Measurements from ENCODE around the gene GPHN. TPM values are rescaled to one million over a fixed set of nuclear protein-coding genes. Genes with fewer than 3 reads are reported as not detected.

GPHN gene
- total RNA-seq, 1 experiment from 2014 or later = 18.1 TPM

- POLR2A ChIA-PET = no interaction called here
- peaks cover 7% of the 10 kb centered on the region for H3K4me1 Mint-ChIP-seq
- H3K4me3 Mint-ChIP-seq = no peak overlapping the region
- ATAC-seq = no peak
- H3K9me3 Mint-ChIP-seq = no peaks in the 10 kb centered on the region
- CTCF ChIA-PET = no interaction called here
- TF ChIP-seq ATF2 (CRISPR knock-in tag; IDR thresholded peaks at IDR 0.05; ENCODE audit: borderline replicate concordance, low read depth) (no peak), CTCF (IDR thresholded peaks at IDR 0.05) (no peak), SMAD4 (CRISPR knock-in tag; IDR thresholded peaks at IDR 0.05) (no peak), TP53 (CRISPR knock-in tag; IDR thresholded peaks at IDR 0.05) (no peak), STAT6 (CRISPR knock-in tag; conservative IDR thresholded peaks at IDR 0.05; ENCODE audit: low read depth) (no peak), FOXP4 (CRISPR knock-in tag; IDR thresholded peaks at IDR 0.05) (no peak), OVOL2 (CRISPR knock-in tag; IDR thresholded peaks at IDR 0.05; ENCODE audit: borderline replicate concordance) (no peak), FOXJ3 (CRISPR knock-in tag; IDR thresholded peaks at IDR 0.05; ENCODE audit: borderline replicate concordance) (no peak), CDX4 (CRISPR knock-in tag; IDR thresholded peaks at IDR 0.05; ENCODE audit: borderline replicate concordance) (no peak), ZNF138 (CRISPR knock-in tag; conservative IDR thresholded peaks at IDR 0.05) (no peak), USF1 (CRISPR knock-in tag; IDR thresholded peaks at IDR 0.05) (no peak), RORB (CRISPR knock-in tag; IDR thresholded peaks at IDR 0.05) (no peak), ZNF232 (CRISPR knock-in tag; IDR thresholded peaks at IDR 0.05) (no peak), JUN (CRISPR knock-in tag; IDR thresholded peaks at IDR 0.05) (no peak), ZNF671 (CRISPR knock-in tag; IDR thresholded peaks at IDR 0.05) (no peak)
- H3K36me3 Mint-ChIP-seq = no peaks in the 10 kb centered on the region
- no peak overlapping the region for H3K27ac Mint-ChIP-seq
- no peak for DNase-seq (ENCODE audit: low spot score)
- no peaks in the 10 kb centered on the region for H3K27me3 Mint-ChIP-seq (ENCODE audit: low read depth)
Observed at GRCh38 chr14:67186789-67187584, 679.0 kb downstream of the GPHN start.

GRCh38 chr14:67187826-67188225 is 679.9 kb downstream of the GPHN start:
- no peaks in the 10 kb centered on the region for H3K9me3 Mint-ChIP-seq
- H3K27ac Mint-ChIP-seq = no peak overlapping the region
- TF ChIP-seq CTCF (IDR thresholded peaks at IDR 0.05) = no peak
- TF ChIP-seq SMAD4 (CRISPR knock-in tag; IDR thresholded peaks at IDR 0.05) = no peak
- TF ChIP-seq HMGXB4 (CRISPR knock-in tag; IDR thresholded peaks at IDR 0.05) = no peak
- no peak for TF ChIP-seq SP1 (CRISPR knock-in tag; conservative IDR thresholded peaks at IDR 0.05)
- TF ChIP-seq GTF2I (CRISPR knock-in tag; conservative IDR thresholded peaks at IDR 0.05) = no peak
- no peak for TF ChIP-seq ZNF671 (CRISPR knock-in tag; IDR thresholded peaks at IDR 0.05)
- TF ChIP-seq ETV6 (CRISPR knock-in tag; IDR thresholded peaks at IDR 0.05) = no peak
- TF ChIP-seq ATF1 (CRISPR knock-in tag; IDR thresholded peaks at IDR 0.05) = no peak

More at GRCh38 chr14:67187826-67188225, 679.9 kb downstream of the GPHN start:
- ATAC-seq (no peak), DNase-seq (ENCODE audit: low spot score) (no peak)
- H3K4me1 Mint-ChIP-seq = peaks cover 7% of the 10 kb centered on the region
- H3K4me3 Mint-ChIP-seq = no peak overlapping the region
- POLR2A ChIA-PET = no interaction called here
- H3K27me3 Mint-ChIP-seq (ENCODE audit: low read depth) = no peaks in the 10 kb centered on the region
- CTCF ChIA-PET = no interaction called here
- no peaks in the 10 kb centered on the region for H3K36me3 Mint-ChIP-seq
